ENCODE results near the gene FSTL5.
A peak's percentile ranks its signal among the peaks of the same experiment; 100 is the strongest.

FSTL5 gene

DNA sequence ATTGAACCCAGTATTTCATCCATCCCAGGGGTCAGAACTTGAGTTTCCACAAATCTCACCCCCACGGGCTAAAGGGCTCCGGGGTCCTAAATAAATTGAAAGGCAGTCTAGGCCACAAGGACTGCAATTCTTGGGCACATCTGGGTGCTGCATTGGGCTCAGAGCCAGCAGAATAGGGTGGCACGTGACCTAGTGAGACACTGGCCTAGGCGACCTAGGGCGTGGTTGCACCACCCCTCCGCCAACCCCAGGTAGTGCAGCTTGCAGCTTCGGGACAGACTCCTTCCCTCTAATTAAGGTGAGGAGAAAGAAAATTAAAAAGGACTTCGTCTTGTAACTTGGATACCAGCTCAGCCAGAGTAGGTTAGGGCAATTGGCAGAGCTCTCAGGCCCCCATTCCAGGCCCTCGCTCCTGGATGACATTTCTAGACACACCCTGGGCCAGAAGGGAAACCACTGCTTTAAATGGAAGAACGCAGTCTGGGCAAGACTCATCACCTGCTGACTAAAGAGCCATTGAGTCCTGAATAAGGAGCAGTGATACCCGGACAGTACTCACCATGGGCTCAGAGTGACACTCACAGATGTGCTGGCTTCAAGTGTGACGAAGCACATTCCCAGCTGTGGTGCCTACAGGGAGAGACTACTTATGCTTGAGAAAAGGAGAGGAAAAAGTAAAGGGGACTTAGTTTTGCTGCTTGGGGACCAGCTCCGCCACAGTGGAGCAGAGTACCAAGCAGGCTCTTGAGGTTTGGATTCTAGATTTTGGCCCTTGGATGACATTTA, 735.4 kb downstream of the FSTL5 start:
- no peak for DNase-seq

GRCh38 chr4:161419822-161420221, 744.0 kb downstream of the FSTL5 start:
- peak; percentile 65 to 77 (median 73) for DNase-seq

- no peak for DNase-seq
Observed at GRCh38 chr4:161411901-161412300, 751.9 kb downstream of the FSTL5 start.

- DNase-seq = no peak
Observed at GRCh38 chr4:161404346-161405110, 759.3 kb downstream of the FSTL5 start.

- DNase-seq = no peak
Observed at GRCh38 chr4:161403781-161404180, 760.0 kb downstream of the FSTL5 start.

DNA sequence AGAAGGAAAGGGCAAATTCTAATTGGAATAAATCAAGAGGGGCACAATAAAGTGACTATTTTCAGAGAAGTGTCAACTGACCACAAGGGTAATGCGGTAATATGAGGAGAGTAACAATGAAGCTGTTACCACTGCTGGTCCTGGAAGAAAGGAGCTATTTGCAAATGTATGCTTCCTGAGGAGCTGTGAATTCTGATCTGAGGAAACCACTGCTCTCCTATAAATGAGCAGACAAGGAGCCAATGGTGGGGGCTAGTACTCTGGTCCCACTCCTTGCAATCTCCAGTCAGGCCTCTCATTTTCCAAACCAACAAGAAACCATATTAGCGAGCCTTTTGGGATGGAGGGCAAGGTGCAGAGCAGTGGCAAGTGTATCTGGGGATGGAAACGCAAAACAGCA, 770.2 kb downstream of the FSTL5 start:
- DNase-seq = no peak

DNA sequence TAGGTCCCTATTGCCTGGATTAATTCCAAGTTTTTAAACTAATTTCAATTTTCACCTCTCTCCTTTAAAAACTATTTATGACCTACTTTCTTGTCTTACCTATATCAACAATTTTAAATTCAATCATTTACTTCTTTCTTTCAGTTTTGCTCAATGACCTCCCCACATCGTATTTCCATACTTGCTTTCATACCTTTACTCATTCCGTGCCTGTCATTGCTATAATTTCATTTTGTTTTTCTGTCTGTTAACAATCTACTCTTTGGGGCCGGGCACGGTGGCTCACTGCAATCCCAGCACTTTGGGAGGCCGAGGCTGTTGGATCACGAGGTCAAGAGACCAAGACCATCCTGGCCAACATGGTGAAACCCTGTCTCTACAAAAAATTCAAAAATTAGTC, 781.1 kb downstream of the FSTL5 start:
- no peak for DNase-seq

GRCh38 chr4:161376275-161376674, 787.5 kb downstream of the FSTL5 start:
- DNase-seq = no peak

- DNase-seq = no peak
Observed at GRCh38 chr4:161364681-161365080, 799.1 kb downstream of the FSTL5 start.

GRCh38 chr4:161360982-161361381, 802.8 kb downstream of the FSTL5 start:
- no peak for DNase-seq

- DNase-seq = no peak
Observed at GRCh38 chr4:161359491-161359890, 804.3 kb downstream of the FSTL5 start.

DNA sequence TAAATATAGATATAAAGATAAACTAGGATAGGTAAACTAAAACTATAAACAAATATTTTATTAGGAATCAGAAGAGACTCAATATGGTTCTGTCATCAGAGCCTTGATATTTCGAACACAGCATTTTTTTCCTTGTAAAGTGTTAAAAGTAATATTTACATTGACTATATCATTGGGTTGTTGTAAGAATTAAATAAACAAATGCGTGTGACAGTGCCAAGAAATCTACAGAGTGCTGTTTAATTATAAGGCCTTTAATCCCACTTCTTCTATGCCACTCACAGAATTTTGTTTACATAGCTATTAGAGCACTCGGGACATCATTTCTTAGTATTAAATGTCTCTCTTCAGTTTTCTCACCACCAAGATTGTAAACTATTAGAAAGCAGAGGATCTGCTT, 807.4 kb downstream of the FSTL5 start:
- no peak for DNase-seq

DNA sequence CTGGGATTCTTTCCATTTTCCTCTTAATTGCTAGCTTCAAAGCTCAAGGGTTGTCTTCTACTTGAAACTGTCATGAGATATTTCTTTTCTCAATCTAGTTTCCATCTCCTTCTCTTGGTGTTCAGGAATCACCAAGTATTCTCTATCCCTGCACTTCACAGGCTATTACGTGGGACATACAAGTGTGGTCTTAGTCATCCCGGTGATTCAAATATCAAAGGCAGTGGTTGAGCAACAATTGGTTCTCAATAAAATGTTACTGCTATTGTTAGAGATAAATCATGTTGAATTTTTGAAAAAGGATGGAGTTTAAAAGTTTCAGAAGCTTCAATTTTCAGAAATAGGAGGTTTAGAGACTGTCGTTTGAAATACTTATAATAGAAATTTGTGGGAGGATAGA, 812.9 kb downstream of the FSTL5 start:
- no peak for DNase-seq

- no peak for DNase-seq
Observed at GRCh38 chr4:161345741-161346140, 818.1 kb downstream of the FSTL5 start.

GRCh38 chr4:161343569-161343950, 820.2 kb downstream of the FSTL5 start:
- DNase-seq = no peak

DNA sequence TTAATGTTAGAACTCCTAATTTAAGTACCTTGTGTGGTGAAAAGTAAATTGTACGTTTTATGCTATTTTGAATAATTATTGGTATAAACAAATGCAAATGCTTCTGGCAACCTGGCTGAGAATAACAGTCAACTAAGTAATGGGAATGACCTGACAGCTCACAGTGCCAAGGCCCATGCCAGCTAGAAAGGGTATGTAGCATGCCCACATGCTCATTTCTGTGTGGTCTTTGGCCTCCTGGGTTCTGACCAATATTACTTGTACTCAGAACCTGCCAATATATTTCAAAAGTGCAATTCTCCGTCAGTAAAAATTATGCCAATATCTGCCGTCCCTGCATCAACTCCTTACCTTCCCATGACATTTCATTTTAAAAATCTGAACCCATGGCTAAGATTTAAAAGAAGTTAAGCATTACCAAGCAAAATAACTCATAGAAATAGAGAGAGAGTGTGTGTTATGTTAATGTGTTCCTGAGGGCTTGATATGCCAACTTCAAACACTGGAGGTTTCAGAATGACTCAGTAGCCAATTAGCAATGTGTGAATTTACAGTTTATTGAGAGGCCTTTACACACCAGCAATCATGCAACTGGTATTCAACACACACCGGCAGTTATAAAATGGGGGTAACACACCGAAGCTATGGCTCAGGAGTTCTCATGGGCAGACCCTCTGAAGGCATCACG, 820.8 kb downstream of the FSTL5 start:
- DNase-seq = no peak

DNA sequence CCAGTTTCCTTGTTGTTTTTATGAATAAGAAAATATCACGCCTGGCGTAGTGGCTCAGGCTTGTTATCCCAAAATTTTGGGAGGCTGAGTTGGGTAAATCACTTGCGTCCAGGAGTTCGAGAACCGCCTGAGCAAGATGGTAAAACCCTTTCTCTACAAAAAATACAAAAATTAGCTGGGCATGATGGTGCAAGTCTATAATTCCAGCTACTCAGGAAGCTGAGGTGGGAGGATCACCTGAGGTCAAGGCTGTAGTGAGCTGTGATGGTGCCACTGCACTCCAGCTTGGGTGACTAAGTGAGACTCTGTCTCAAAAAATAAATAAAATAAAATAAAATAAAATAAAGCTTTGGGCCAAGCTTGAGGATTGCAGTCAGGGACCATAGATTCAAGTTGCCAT, 827.2 kb downstream of the FSTL5 start:
- no peak for DNase-seq

DNA sequence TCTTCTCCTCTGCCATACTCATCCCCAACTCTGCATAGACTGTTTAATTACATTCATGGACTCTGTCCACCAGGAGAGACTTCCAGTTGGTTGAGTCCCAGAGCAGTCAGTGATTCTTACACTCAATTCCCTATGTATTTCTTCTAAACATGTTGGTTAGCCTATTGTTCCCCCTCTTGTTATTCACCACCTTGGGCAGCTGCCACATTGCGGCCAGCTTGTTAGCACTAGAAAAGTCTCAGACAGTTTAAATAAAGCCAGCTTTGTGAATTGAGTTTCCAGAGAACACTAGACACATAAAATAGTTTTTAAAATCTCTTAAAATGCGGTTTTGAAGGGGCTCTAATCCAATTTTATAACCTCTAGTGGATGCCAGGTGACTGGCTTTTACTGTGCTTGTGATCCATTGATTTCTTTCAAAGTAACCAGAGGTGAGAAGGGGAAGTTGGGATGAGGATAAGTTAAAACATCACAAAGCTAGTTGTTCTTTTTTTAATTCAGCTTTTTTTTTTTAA, 827.7 kb downstream of the FSTL5 start:
- DNase-seq = no peak

Measured in suppressor macrophage treated with lipopolysaccharide for 1 hour (primary cell).